Stimulated activated naive CD4-positive, alpha-beta T cell (primary cell): Measurements from ENCODE around the gene EXOC4.

Source experiments
- DNase-seq, 6 experiments: peaks; one replicate each; lab custom pipeline; 2025; lab: John Stamatoyannopoulos, UW

EXOC4 gene

DNA sequence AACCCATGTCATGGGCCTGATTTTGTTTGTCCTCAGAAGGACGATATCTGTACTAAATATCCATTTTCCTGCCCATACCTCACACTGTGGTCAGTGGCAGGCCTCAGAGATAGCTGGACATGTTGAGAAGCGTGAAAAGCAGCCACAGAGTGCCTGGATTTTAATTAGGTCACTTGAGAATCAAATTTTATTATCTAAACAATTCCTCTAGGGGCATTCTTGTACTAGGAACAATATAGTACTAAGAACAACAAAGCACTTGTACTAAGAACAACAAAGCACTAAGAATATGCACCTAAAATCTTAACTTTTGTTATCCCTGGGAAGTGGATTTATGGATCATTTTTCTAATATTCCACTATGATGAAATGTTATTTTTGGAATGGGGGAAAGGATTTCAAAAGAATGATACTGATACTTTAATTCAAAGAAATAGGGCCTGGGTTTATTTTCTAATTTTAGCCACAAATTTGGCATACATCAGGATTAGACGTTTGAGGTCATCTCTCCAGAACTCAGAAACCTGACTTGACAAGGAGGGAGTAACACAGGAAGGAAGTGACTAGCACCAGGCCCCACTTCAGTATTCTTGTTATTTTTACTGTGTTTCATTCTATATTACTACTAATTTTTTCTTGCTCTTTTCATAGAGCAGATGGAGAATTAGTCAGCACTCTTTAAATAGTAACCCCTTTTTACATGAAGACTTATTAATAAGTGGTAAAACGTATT is 112.2 kb downstream of the EXOC4 start:
- no peak for DNase-seq

DNA sequence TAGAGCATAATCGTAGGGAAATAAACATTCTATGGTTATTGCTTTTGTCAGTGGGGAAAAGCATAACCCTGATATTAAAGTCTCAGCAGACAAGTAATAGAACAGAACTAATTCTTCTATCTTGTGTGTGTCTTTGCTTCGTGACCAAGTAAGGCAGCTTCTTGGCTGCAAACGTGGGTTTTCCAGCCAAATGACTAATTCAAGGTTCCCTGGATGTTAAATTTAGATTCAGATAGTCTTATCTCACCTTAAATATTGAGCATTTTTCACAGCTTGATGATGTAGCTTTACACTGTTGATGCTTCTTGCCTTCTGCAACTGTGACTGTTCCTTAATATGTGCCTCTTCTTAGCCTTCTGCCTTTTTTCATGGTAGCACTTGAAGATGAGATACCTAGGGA is 113.0 kb downstream of the EXOC4 start:
- no peak for DNase-seq

DNA sequence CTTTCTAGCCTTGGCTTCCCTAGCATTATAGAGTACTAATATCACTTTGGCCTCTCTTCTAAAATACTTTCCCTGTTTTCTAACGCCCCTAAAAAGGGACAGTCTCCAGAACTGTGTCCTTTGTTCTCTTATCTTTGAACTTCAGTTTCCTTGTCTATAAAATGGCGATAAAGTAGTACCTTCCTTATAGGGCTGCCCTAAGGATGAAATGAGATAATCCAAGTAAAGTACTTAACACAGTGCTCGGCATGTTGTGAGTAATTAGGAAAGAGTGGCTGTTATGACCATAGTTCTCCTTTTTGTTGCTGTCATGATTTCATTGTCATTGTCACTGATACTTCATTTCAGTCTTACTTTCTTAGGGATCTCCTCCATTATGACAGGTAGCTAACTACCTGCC is 114.7 kb downstream of the EXOC4 start:
- no peak for DNase-seq

DNA sequence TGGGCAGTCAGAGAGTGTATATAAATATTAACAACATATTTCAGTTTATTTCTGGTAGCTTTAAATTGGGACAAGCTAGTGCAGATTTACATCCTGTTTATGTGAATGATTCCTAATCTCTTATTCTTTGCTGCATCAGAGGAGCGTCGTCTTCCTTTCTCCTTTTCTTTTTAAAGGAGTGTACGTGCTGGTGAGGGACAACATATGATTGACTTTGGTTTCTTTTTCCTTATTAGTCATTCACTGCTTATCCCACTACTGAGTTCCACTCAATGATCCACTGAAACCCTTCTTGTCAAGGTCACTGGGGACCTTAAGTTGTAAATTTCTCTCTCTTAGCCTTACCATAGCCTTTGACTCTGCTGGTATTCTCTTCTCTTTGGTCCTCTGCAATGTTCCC is 116.3 kb downstream of the EXOC4 start:
- no peak for DNase-seq

DNA sequence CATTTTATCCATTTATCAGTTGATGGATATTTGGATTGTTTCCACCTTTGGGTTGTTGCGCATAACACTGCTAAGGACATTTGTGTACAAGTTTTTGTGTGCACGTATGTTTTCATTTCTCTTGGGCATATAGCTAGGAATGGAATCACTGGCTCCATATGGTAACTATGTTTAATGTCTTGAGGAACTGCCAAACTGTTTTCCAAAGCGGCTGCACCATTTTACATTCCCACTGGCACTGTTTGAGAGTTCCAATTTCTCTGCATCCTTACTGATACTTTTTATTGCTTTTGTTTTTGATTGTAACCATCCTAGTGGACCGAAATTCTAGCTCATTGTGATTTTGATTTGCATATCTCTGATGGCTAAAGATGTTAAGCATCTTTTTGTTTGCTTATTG is 118.7 kb downstream of the EXOC4 start:
- no peak for DNase-seq

GRCh38 chr7:133372337-133372736 is 119.5 kb downstream of the EXOC4 start:
- no peak for DNase-seq

- no peak for DNase-seq
Observed at GRCh38 chr7:133376514-133376913, 123.6 kb downstream of the EXOC4 start.

GRCh38 chr7:133381965-133382364 is 129.1 kb downstream of the EXOC4 start:
- no peak for DNase-seq

DNA sequence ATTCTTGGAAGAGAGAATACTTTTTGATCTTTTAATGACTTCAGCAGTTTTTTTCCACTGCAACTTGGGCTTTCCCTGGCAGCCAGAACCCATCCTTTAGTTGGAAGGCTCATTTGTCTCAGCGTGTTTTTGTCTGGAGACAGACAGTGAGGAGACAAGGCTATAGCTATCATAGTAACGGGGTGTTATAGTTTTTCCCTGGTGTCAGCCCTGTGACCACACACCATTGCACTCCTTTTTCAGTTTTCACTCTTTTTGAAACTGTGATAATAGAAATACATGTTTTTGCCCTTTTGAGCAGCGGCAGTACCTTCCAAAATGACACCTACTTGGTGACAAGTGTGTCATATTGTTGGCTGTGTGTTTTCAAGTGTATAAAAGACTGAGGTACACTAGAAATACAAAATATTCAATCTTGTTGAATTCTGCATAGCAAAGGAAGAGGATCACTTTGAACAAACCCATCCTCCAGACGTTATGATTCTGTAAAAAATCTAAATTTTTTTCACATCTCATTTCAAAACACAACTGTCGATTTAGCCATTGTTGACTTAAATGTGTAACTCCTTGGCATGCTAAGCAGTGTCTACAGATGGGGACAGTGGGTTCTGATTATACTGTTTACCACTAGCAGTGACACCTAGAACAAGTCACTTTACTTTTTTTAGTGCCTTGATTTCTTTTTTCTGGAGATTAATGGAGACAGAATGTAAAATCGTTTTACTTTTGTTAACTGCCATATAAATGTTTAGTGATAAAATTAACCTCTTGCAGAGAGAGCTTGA is 130.1 kb downstream of the EXOC4 start:
- DNase-seq = no peak

DNA sequence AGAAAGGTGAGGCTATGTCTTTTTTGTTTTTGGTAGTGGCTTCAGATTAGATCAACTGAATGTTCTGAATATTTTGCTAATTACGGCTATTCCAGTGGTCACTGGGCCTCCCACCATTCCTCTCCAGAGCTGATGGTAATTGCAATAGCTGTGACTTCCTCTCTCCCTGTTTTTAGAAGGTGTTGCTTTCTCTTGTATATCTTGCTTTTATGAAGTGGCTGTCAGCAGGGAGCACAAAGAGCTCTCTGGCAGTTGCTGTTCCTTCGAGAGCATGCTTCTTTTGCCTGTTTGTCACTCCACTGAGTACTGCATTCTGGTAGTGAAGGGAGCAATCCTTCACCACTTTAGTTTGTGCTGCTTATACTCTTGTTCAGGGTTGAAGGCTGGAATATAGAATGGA is 133.3 kb downstream of the EXOC4 start:
- no peak for DNase-seq

DNA sequence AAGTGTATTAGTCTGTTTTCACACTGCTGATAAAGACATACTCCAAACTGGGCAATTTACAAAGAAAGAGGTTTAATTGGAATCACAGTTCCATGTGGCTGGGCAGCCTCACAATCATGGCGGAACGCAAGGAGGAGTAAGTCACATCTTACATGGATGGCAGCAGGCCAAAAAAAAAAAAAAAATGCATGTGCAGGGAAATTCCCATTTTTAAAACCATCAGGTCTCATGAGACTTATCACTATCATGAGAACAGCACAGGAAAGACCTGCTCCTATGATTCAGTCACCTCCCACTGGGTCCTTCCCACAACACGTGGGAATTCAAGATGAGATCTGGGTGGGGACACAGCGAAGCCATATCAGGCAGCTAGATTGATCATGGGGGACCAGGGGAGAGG is 136.8 kb downstream of the EXOC4 start:
- DNase-seq = no peak

DNA sequence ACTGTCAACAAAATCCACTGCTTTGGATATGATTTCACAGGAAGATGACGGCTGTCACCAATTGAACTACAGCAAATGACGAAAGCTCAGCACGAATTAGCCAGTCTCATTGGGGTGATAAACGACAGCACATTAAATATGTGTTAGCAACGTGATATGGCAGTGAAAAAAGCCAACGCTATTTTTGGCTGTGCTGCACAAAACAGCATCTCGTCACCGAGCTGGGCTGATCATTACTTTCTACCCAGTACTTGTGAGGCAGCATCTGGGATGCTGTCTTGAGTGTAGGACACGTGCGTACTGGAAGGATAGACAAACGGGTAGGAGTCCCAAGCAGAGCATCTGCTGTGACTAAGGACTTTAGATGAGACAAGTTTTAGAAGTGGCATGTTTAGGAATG is 138.3 kb downstream of the EXOC4 start:
- DNase-seq = no peak

- no peak for DNase-seq
Observed at GRCh38 chr7:133394369-133394768, 141.5 kb downstream of the EXOC4 start.

- no peak for DNase-seq
Observed at GRCh38 chr7:133395551-133395950, 142.7 kb downstream of the EXOC4 start.

DNA sequence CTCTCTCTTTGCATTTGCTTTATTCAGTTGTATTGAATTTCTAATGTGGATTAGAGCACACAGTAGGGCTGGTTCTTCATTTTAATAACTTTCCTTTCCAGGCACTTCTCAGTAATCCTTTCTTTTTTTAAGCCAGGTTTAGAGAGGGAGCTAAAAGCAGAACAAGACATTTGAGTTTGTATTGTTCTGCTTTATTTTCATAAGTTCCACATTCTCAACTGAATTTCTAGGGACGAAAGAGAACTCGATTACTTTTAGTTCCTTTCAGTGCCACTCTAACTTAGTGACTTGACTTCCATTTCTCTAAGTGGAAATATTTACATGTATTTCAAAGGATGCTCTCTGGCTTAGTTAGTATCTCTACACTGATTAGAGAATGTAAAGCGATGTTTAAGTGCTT is 145.6 kb downstream of the EXOC4 start:
- DNase-seq = no peak

GRCh38 chr7:133401225-133401624 is 148.3 kb downstream of the EXOC4 start:
- DNase-seq = no peak

- no peak for DNase-seq
Observed at GRCh38 chr7:133408212-133408611, 155.3 kb downstream of the EXOC4 start.

GRCh38 chr7:133409421-133409820 is 156.5 kb downstream of the EXOC4 start:
- no peak for DNase-seq

GRCh38 chr7:133409966-133410365 is 157.1 kb downstream of the EXOC4 start:
- no peak for DNase-seq

GRCh38 chr7:133411395-133411794 is 158.5 kb downstream of the EXOC4 start:
- no peak for DNase-seq

DNA sequence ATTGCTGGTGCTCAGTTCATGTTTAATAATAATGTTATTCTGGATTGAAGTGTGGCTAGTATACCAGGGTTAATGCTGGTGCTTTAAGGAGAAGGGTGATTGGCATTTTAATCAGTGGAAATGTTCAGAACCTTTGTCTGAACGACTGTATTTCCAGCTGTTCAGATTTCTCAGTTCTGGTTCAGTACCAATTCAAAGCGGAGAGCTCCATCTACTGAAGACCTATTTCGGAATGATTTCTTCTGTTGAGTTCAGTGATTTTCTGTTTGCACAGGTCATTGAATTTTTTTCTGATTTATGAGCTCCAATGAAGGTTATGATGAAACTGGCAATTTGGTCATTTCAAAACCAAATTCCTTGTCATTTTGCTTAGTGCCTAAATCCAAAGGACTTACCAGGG is 160.1 kb downstream of the EXOC4 start:
- no peak for DNase-seq

- no peak for DNase-seq
Observed at GRCh38 chr7:133419041-133419440, 166.2 kb downstream of the EXOC4 start.

DNA sequence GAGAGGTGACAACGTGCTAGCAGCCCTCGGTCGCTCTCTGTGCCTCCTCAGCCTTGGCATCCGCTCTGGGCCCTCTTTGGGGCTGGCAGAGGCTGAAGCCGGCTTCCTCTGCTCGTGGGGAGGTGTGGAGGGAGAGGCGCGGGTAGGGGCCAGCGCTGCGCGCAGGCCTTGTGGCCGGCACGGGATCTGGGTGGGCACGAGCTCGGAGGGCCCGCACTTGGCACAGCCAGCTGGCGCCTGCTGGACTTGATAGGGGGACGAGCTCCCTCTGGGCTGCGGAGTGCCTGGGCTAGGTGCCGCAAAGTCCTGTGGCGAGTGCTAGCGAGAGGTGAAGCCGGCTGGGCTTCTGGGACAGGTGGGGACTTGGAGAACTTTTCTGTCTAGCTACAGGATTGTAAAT is 170.7 kb downstream of the EXOC4 start:
- no peak for DNase-seq

GRCh38 chr7:133428326-133428725 is 175.4 kb downstream of the EXOC4 start:
- no peak for DNase-seq
